Aorta (tissue), 5 donors: ENCODE results near the gene MELTF. TPM values are rescaled to one million over a fixed set of nuclear protein-coding genes. Genes with fewer than 3 reads are reported as not detected.
A peak's percentile ranks its signal among the peaks of the same experiment; 100 is the strongest.

Experiments used
- ATAC-seq: fragments of 200-7000 bp; cut with Tn5 transposase; one replicate; pipeline ENCODE4 v1.9.1; 2022; ENCODE audit warnings: moderate library complexity; ENCODE audit not compliant: low FRiP score
- DNase-seq, 2 donors: peaks; one replicate each; pipeline ENCODE4 v3.0.0-alpha.2; 2020
- H3K27ac ChIP-seq, 2 donors: one replicate each; pipeline ENCODE4 v1.5.1; 2013; ENCODE audit warnings: low read length in 2 of 2, mild to moderate bottlenecking in 2 of 2, moderate library complexity in 2 of 2, control low read depth in 1 of 2, inconsistent platforms in 1 of 2, low read depth in 1 of 2
- H3K27me3 ChIP-seq, 2 donors: one replicate each; pipeline ENCODE4 v1.6.1; 2013; ENCODE audit warnings: control low read depth in 1 of 2, low read length in 1 of 2, mild to moderate bottlenecking in 1 of 2, moderate library complexity in 1 of 2; ENCODE audit not compliant: insufficient read depth in 2 of 2, control insufficient read depth in 1 of 2
- H3K36me3 ChIP-seq, 2 donors: one replicate each; pipeline ENCODE4 v1.6.1; 2013; ENCODE audit warnings: control low read depth in 1 of 2, low read length in 1 of 2, mild to moderate bottlenecking in 1 of 2; ENCODE audit not compliant: insufficient read depth in 2 of 2, control insufficient read depth in 1 of 2
- H3K4me1 ChIP-seq, 2 donors: one replicate each; pipeline ENCODE4 v1.6.1; 2013; ENCODE audit warnings: low read length in 2 of 2, control low read depth in 1 of 2, mild to moderate bottlenecking in 1 of 2, moderate library complexity in 1 of 2; ENCODE audit not compliant: insufficient read depth in 2 of 2, control insufficient read depth in 1 of 2
- H3K4me3 ChIP-seq, 2 donors: one replicate each; pipeline ENCODE4 v1.5.1; 2013; ENCODE audit warnings: low read length in 2 of 2, control low read depth in 1 of 2, mild to moderate bottlenecking in 1 of 2
- H3K9me3 ChIP-seq: one replicate; pipeline ENCODE4 v1.6.1; 2013; ENCODE audit warnings: mild to moderate bottlenecking, low read length; ENCODE audit not compliant: control insufficient read depth
- WGBS, 2 donors: extraction: QIAGEN DNeasy Blood & Tissue Kit; methylation state at CpG; one replicate each; pipeline ENCODE4 v1.1.7; 2013; 5-methylcytosine and 5-hydroxymethylcytosine counted together
- intact Hi-C, 2 donors: fragments of 100-400 bp; cut with DNase I; formaldehyde crosslinking; loops; one replicate each; pipeline versions ENCODE4 v1.14.2 to v1.15.0; 2022
- polyA plus RNA-seq, 2 donors: library from polyadenylated mRNA; stranded (reverse); fragments of 200-250 nt; gene quantifications; one replicate each; pipeline ENCODE4 v1.2.3, GENCODE V29; 2013
- total RNA-seq, 2 donors: library from RNA; stranded (reverse); fragmentation: NEBNext Ultra II Directional; extraction: Animal tissue kit (Norgen Biotek cat#: 25700); gene quantifications; one replicate each; pipeline ENCODE4 v1.2.1, GENCODE V29; 2021
- donor health status: healthy with polysubstance abuse.
- donor health status: Bipolar disorder and iron deficiency.
- donor health status: DM: no; HTN: no; CAD: no.
- donor health status: DM: no; HTN: no; CAD: no.
- donor health status: DM: yes; HTN: yes; CAD: no.

MELTF gene
- total and polyA plus RNA-seq, 4 donors: 1.00 to 6.0 (median 3.2) TPM

GRCh38 chr3:197023998-197024651 lies 5.5 kb downstream of the MELTF start:
- ATAC-seq: no peak
- DNase-seq: no peak
- intact Hi-C loops: no loop called here

GRCh38 chr3:197023241-197023997 lies 6.2 kb downstream of the MELTF start:
- ATAC-seq: no peak
- intact Hi-C loops: no loop called here
- peak in 1 of 2 donors; percentile 42 for DNase-seq
- WGBS, 2 donors: 57 to 73% methylated on average over 27 of the region's 27 CpGs
- Histone ChIP-seq H3K27ac (no peak overlapping the region), H3K4me3 (no peak overlapping the region), H3K9me3 (no peaks in the 10 kb centered on the region), H3K4me1 (no peaks in the 10 kb centered on the region), H3K27me3 (no peaks in the 10 kb centered on the region), H3K36me3 (no peaks in the 10 kb centered on the region)

More at GRCh38 chr3:197023998-197024651, 5.5 kb downstream of the MELTF start:
- no peaks in the 10 kb centered on the region for H3K4me1 ChIP-seq
- H3K27me3 ChIP-seq: no peaks in the 10 kb centered on the region
- no peaks in the 10 kb centered on the region for H3K36me3 ChIP-seq
- no peaks in the 10 kb centered on the region for H3K9me3 ChIP-seq
- H3K4me3 ChIP-seq: no peak overlapping the region
- WGBS, 2 donors: 73 to 79% methylated on average over 23 to 36 of the region's 36 CpGs
- no peak overlapping the region for H3K27ac ChIP-seq

- Histone ChIP-seq H3K4me3 (no peak overlapping the region), H3K4me1 (no peaks in the 10 kb centered on the region), H3K27me3 (no peaks in the 10 kb centered on the region), H3K36me3 (no peaks in the 10 kb centered on the region), H3K27ac (no peak overlapping the region), H3K9me3 (no peaks in the 10 kb centered on the region)
- intact Hi-C loops: no loop called here
- 34 to 38% methylated on average over 22 of the region's 22 CpGs for WGBS, 2 donors
- DNase-seq: no peak
- no peak for ATAC-seq
Measured at GRCh38 chr3:197022405-197023231, 7.0 kb downstream of the MELTF start.

GRCh38 chr3:197021729-197022404 lies 7.8 kb downstream of the MELTF start:
- no peaks in the 10 kb centered on the region for H3K36me3 ChIP-seq
- H3K4me1 ChIP-seq: no peaks in the 10 kb centered on the region
- intact Hi-C loops: no loop called here
- no peak for DNase-seq
- H3K9me3 ChIP-seq: no peaks in the 10 kb centered on the region
- H3K27ac ChIP-seq: no peak overlapping the region
- WGBS, 2 donors: 88 to 92% methylated on average over 15 of the region's 15 CpGs
- ATAC-seq: no peak
- no peak overlapping the region for H3K4me3 ChIP-seq
- H3K27me3 ChIP-seq: no peaks in the 10 kb centered on the region

DNA sequence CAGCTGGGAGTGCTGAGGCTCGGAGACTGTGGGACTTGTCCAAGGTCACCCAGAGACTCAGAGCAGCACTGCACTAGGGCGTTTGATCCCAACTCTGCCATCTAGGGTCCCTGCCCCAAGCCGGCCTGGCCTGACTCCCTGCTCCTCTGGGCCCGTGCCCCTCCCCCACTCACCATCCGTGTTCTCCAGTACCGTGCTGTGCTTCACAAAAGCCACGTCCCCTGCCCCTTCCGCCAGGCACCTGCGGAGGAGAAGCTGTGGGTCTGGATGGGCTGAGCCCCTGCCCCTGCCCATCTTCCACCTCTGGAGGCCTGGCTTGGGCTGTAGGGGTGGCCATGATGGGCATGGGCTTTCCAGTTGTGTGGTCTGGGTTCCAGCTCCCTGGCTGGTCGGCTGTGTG lies 8.4 kb downstream of the MELTF start:
- Histone ChIP-seq H3K36me3 (no peaks in the 10 kb centered on the region), H3K27ac (no peak overlapping the region), H3K27me3 (no peaks in the 10 kb centered on the region), H3K4me3 (no peak overlapping the region), H3K9me3 (no peaks in the 10 kb centered on the region), H3K4me1 (no peaks in the 10 kb centered on the region)
- DNase-seq (no peak), ATAC-seq (no peak)
- intact Hi-C loops: no loop called here
- 64 to 67% methylated on average over 10 of the region's 10 CpGs for WGBS, 2 donors

- Histone ChIP-seq H3K36me3 (no peaks in the 10 kb centered on the region), H3K27me3 (no peaks in the 10 kb centered on the region), H3K9me3 (no peaks in the 10 kb centered on the region), H3K27ac (no peak overlapping the region), H3K4me3 (no peak overlapping the region), H3K4me1 (no peaks in the 10 kb centered on the region)
- no peak for DNase-seq
- intact Hi-C loops: no loop called here
- ATAC-seq: no peak
- WGBS, 2 donors: 86 to 88% methylated on average over 13 of the region's 13 CpGs
Measured at GRCh38 chr3:197019535-197019934, 10.1 kb downstream of the MELTF start.

GRCh38 chr3:197019021-197019420 lies 10.6 kb downstream of the MELTF start:
- intact Hi-C loops: no loop called here
- Histone ChIP-seq H3K36me3 (no peaks in the 10 kb centered on the region), H3K27me3 (no peaks in the 10 kb centered on the region), H3K4me1 (no peaks in the 10 kb centered on the region), H3K9me3 (no peaks in the 10 kb centered on the region), H3K27ac (no peak overlapping the region), H3K4me3 (no peak overlapping the region)
- ATAC-seq (no peak), DNase-seq (no peak)
- 61 to 62% methylated on average over 6 of the region's 6 CpGs for WGBS, 2 donors

DNA sequence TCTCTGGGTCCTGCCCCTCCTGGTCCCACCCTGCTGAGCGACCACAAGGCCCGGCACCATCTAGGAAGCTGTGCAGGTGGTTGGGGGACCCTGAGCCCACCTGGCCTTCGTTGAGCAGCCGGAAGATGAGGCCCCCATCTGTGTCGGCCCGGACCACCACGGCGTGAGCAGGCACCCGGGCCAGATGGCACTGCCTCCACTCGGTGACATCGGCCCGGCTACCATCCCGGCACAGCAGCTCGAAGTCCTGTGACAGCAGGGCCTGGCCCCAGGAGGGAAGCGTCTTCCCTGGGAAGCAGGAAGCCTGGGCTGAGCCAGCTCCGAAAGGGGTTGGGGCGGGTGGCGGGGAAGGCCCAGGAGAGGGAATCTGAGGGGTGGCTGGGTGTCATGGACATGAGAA lies 12.6 kb downstream of the MELTF start:
- H3K27me3 ChIP-seq: no peaks in the 10 kb centered on the region
- intact Hi-C loops: no loop called here
- H3K4me1 ChIP-seq: no peaks in the 10 kb centered on the region
- H3K36me3 ChIP-seq: no peaks in the 10 kb centered on the region
- ATAC-seq (no peak), DNase-seq (peak in 1 of 2 donors; percentile 62)
- WGBS, 2 donors: 96% methylated on average over 17 to 18 of the region's 18 CpGs
- H3K9me3 ChIP-seq: no peaks in the 10 kb centered on the region
- no peak overlapping the region for H3K27ac ChIP-seq
- H3K4me3 ChIP-seq: no peak overlapping the region
